Measurements from ENCODE around the gene PKP4. TPM values are rescaled to one million over a fixed set of nuclear protein-coding genes. Genes with fewer than 3 reads are reported as not detected.

The PKP4 gene
- total RNA-seq, 1 donor from 2014 or later: 83.9 TPM

DNA sequence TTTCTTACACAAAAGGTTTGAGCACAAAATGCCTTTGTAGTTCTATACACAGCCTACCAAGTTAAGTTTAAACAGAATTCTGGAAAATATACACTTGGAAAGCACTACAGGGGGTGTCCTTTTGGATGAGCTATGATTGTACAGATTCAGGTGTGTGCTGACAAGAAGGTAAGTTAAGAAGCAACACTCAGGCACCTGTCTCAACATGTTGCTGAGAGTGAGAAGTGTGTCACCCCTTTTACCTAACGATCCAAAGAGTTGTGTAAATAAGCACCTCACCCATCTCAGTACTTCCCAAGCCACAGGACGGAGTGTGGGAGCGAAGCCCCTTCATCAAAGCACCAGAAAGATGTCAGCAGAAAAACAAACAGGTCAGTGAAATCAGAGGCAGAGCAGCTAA is 228.9 kb downstream of the PKP4 start:
- Histone ChIP-seq H3K4me1 (no peaks in the 10 kb centered on the region), H3K27ac (no peak overlapping the region), H3K27me3 (no peaks in the 10 kb centered on the region), H3K4me3 (no peak overlapping the region), H3K79me2 (ENCODE audit: low read depth) (no peaks in the 10 kb centered on the region), H3F3A (ENCODE audit: low read depth) (no peaks in the 10 kb centered on the region), H3K4me2 (no peak overlapping the region), H3K9ac (no peak overlapping the region), H4K20me1 (ENCODE audit: low read depth) (no peaks in the 10 kb centered on the region), H3K9me3 (ENCODE audit: low read depth) (no peaks in the 10 kb centered on the region), H3K36me3 (no peaks in the 10 kb centered on the region), H2AFZ (replicated peaks) (no peak overlapping the region)
- Mint-ChIP-seq H3K4me1 (peaks cover 11% of the 10 kb centered on the region), H3K27ac (no peak overlapping the region), H3K9me3 (no peaks in the 10 kb centered on the region), H3K36me3 (peaks cover 2% of the 10 kb centered on the region), H3K4me3 (no peak overlapping the region), H3K27me3 (ENCODE audit: insufficient read depth, low read depth) (no peaks in the 10 kb centered on the region)
- no peak for DNase-seq (ENCODE audit: low spot score)
- no peak for TF ChIP-seq EZH2 (IDR thresholded peaks at IDR 0.05)
- TF ChIP-seq, protein P1, sequence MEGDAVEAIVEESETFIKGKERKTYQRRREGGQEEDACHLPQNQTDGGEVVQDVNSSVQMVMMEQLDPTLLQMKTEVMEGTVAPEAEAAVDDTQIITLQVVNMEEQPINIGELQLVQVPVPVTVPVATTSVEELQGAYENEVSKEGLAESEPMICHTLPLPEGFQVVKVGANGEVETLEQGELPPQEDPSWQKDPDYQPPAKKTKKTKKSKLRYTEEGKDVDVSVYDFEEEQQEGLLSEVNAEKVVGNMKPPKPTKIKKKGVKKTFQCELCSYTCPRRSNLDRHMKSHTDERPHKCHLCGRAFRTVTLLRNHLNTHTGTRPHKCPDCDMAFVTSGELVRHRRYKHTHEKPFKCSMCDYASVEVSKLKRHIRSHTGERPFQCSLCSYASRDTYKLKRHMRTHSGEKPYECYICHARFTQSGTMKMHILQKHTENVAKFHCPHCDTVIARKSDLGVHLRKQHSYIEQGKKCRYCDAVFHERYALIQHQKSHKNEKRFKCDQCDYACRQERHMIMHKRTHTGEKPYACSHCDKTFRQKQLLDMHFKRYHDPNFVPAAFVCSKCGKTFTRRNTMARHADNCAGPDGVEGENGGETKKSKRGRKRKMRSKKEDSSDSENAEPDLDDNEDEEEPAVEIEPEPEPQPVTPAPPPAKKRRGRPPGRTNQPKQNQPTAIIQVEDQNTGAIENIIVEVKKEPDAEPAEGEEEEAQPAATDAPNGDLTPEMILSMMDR (IDR thresholded peaks at IDR 0.05): no peak
- no peak for TF ChIP-seq EZH2phosphoT487 (IDR thresholded peaks at IDR 0.05)

DNA sequence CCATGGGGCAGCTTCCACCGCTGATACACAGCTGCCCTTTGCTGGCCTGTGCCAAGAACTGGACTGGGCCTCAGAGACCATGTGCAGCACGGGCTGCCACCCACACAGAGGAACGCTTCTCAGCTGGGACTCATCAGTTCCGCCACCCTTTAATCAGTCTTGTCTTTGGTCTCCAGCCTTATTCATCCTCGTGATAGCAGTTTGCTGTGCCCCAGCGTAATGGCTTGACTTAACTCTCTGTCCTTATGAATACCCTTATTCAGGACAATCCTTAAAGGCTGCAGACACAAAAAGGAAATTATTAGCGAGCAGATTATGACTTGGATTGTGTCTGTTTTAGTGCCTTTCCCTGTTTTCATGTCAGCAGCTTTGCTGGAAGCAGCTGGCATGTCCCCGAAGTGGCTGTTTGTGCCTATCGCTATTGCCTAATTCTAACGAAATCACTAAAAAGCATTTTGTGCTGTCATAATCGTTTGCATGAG is 229.5 kb downstream of the PKP4 start:
- H3K27ac ChIP-seq: no peak overlapping the region
- peak; percentile 6 for DNase-seq (ENCODE audit: low spot score)
- no peak overlapping the region for H3K4me3 ChIP-seq
- H2AFZ ChIP-seq (replicated peaks): no peak overlapping the region
- no peaks in the 10 kb centered on the region for H3K36me3 ChIP-seq
- Mint-ChIP-seq H3K27ac (peak overlapping the region; percentile 42), H3K9me3 (no peaks in the 10 kb centered on the region), H3K4me1 (peaks cover 11% of the 10 kb centered on the region), H3K27me3 (ENCODE audit: insufficient read depth, low read depth) (no peaks in the 10 kb centered on the region), H3K36me3 (no peaks in the 10 kb centered on the region), H3K4me3 (no peak overlapping the region)
- H3K79me2 ChIP-seq (ENCODE audit: low read depth): no peaks in the 10 kb centered on the region
- no peaks in the 10 kb centered on the region for H3K4me1 ChIP-seq
- TF ChIP-seq EZH2phosphoT487 (IDR thresholded peaks at IDR 0.05) (no peak), EZH2 (IDR thresholded peaks at IDR 0.05) (no peak)
- TF ChIP-seq, protein P1 (IDR thresholded peaks at IDR 0.05): no peak
- no peak overlapping the region for H3K9ac ChIP-seq
- H3K9me3 ChIP-seq (ENCODE audit: low read depth): no peaks in the 10 kb centered on the region
- H3F3A ChIP-seq (ENCODE audit: low read depth): no peaks in the 10 kb centered on the region
- H3K27me3 ChIP-seq: no peaks in the 10 kb centered on the region
- no peak overlapping the region for H3K4me2 ChIP-seq
- no peaks in the 10 kb centered on the region for H4K20me1 ChIP-seq (ENCODE audit: low read depth)

DNA sequence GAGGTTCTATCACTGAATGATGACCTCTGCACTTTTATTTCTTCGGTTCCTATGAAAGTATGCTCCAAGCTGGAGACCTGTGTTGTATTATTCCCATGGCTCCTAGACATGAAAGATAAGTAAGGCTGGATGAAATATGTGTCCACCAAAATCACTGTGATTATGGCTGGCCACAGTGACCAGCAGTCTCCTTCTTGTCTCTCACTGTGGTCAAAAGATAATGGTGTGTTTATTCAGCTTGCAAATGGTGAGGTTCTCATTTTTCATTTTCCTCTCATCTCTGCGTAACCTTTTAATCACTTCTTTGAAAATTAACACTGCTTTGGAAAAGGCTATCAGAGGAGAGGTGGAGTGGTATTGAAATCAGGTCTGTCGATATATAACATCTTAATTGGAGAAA is 230.6 kb downstream of the PKP4 start:
- no peaks in the 10 kb centered on the region for H3K9me3 Mint-ChIP-seq
- no peak overlapping the region for H3K9ac ChIP-seq
- H3K4me1 ChIP-seq: no peaks in the 10 kb centered on the region
- no peak overlapping the region for H3K4me3 Mint-ChIP-seq
- H3K79me2 ChIP-seq (ENCODE audit: low read depth): no peaks in the 10 kb centered on the region
- H3K27ac ChIP-seq: no peak overlapping the region
- H3F3A ChIP-seq (ENCODE audit: low read depth): no peaks in the 10 kb centered on the region
- H3K27ac Mint-ChIP-seq: no peak overlapping the region
- no peaks in the 10 kb centered on the region for H4K20me1 ChIP-seq (ENCODE audit: low read depth)
- no peak for DNase-seq (ENCODE audit: low spot score)
- peaks cover 11% of the 10 kb centered on the region for H3K4me1 Mint-ChIP-seq
- no peaks in the 10 kb centered on the region for H3K27me3 Mint-ChIP-seq (ENCODE audit: insufficient read depth, low read depth)
- H3K36me3 ChIP-seq: no peaks in the 10 kb centered on the region
- no peak overlapping the region for H2AFZ ChIP-seq (replicated peaks)
- no peaks in the 10 kb centered on the region for H3K9me3 ChIP-seq (ENCODE audit: low read depth)
- H3K36me3 Mint-ChIP-seq: no peaks in the 10 kb centered on the region
- TF ChIP-seq EZH2 (IDR thresholded peaks at IDR 0.05) (no peak), EZH2phosphoT487 (IDR thresholded peaks at IDR 0.05) (no peak)
- TF ChIP-seq, protein P1 (IDR thresholded peaks at IDR 0.05): no peak
- H3K27me3 ChIP-seq: no peaks in the 10 kb centered on the region
- no peak overlapping the region for H3K4me3 ChIP-seq
- H3K4me2 ChIP-seq: no peak overlapping the region
